HG03196 (cell line): Measurements from ENCODE around the gene PIAS1.
"Not testable (repeated sequence)": the region's sequence is repeated elsewhere in the genome, so short reads cannot be mapped to it uniquely, and the experiment has no call there.

Source experiments
- ATAC-seq: cut with Tn5 transposase; IDR thresholded peaks from one replicate; pipeline ENCODE4 v1.9.1; 2021; ENCODE audit not compliant: unreplicated experiment

Gene PIAS1

GRCh38 chr15:68230157-68231100 is 176.3 kb downstream of the PIAS1 start:
- peak; percentile 19 for ATAC-seq

GRCh38 chr15:68231102-68231818 is 177.1 kb downstream of the PIAS1 start:
- ATAC-seq, result no peak

- no peak for ATAC-seq
Measured at GRCh38 chr15:68232449-68232848, 178.3 kb downstream of the PIAS1 start.

DNA sequence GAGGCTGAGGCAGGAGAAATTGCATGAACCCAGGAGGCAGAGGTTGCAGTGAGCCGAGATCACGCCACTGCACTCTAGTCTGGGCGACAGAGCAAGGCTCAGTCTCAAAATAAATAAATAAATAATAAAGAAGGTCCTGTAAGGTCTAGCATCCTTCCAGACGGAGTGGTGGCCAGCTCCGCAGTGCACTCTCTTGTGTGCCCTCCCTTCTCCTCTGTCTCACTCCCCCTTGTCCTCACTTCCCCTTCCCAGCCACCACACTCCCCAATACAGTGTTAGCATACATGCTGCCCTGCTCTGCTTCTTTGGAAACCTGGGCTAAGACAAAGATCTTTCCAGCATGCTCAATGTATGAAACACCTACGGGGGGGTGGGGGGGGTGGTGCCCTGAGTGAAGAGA is 178.8 kb downstream of the PIAS1 start:
- ATAC-seq, result no peak

DNA sequence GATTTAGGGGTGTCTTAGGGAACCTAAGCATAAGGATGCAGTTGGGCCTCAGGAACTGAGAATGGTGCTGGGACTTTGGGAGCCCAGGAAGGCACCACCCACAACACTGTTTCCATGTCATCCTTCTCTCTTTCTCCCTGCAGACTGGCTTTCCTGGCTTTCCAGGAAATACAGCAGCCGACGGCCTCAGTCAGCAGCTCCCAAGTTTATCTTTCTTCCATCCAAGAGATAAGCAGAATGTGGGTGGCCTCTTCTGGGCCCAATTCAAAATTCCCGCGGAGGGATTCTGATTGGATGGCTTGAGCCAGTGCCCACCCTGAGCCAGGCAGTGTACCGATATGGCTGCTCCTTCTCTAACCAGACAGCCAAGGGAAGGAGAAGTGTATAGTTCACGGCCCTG is 179.9 kb downstream of the PIAS1 start:
- no peak for ATAC-seq

DNA sequence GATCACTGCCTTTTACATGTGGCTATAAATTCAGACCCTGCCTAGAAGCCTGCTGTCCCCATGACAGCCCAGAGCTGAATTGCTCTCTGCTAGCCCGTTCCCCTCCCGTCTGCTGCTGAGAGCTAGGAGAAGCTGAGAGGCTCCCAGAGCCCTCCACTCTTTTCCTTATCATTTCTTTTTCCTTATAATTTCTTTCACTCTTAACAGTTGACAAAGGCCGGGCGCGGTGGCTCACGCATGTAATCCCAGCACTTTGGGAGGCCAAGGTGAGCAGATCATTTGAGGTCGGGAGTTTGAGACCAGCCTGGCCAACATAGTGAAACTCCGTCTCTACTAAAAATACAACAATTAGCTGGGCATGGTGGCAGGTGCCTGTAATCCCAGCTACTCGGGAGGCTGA is 180.4 kb downstream of the PIAS1 start:
- not testable (repeated sequence) for ATAC-seq

DNA sequence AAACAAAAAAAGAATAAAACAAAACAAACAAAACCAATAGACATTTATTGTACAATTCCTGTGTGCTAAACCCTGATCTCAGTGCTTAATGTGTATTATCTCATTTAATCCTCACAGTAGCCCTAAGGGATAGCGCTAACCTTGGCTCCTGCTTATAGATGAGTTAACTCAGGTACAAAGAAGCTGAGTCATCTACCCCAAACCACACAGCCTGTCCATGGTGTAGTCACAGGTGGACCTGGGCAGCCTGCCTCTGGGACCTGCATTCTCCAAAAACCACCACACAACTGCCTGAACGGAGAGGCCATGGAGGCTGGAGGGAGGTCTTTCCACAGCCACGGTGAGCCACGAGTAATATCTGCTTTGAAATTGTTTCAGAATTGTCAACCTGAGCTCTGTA is 180.9 kb downstream of the PIAS1 start:
- ATAC-seq, result no peak

- no peak for ATAC-seq
Measured at GRCh38 chr15:68239025-68239424, 184.9 kb downstream of the PIAS1 start.

- ATAC-seq, result no peak
Measured at GRCh38 chr15:68241088-68241935, 187.2 kb downstream of the PIAS1 start.
